ENCODE data around the gene KIF19. TPM values are rescaled to one million over a fixed set of nuclear protein-coding genes. Genes with fewer than 3 reads are reported as not detected.

The KIF19 gene
- total and polyA plus RNA-seq, 8 donors, result 0.20 to 44.3 (median 0.58) TPM; not detected in 3

- H3K9me3 ChIP-seq, result peaks cover 0 to 7% (median 0%) of the 10 kb centered on the region in 4 donors
- H3K4me3 ChIP-seq, result no peak overlapping the region
- intact Hi-C loops (cut with DNase I; ENCODE audit: low total_unique reads), result no loop called here
- no peaks in the 10 kb centered on the region for H3K4me1 ChIP-seq
- H3K27me3 ChIP-seq, result peaks cover 0 to 50% (median 16%) of the 10 kb centered on the region in 3 donors
- DNase-seq, result no peak
- no peak overlapping the region for H3K27ac ChIP-seq
- no peaks in the 10 kb centered on the region for H3K36me3 ChIP-seq
- WGBS, 5 donors, result 71 to 78% (median 75%) methylated on average over 3 to 5 of the region's 5 CpGs
- TF ChIP-seq EP300 (IDR thresholded peaks at IDR 0.05) (no peak), CTCF (IDR thresholded peaks at IDR 0.05) (no peak), POLR2A (IDR thresholded peaks at IDR 0.05) (no peak), POLR2AphosphoS5 (IDR thresholded peaks at IDR 0.05) (no peak)
Observed at GRCh38 chr17:74335529-74336062, 9.6 kb downstream of the KIF19 start.

- intact Hi-C loops (cut with DNase I; ENCODE audit: low total_unique reads), result no loop called here
- Histone ChIP-seq H3K27ac (no peak overlapping the region), H3K36me3 (no peaks in the 10 kb centered on the region), H3K27me3 (peaks cover 0 to 50% (median 16%) of the 10 kb centered on the region in 3 donors), H3K4me1 (no peaks in the 10 kb centered on the region), H3K9me3 (peaks cover 0 to 7% (median 0%) of the 10 kb centered on the region in 4 donors), H3K4me3 (no peak overlapping the region)
- WGBS, 5 donors, result 73 to 85% (median 82%) methylated on average over 7 of the region's 7 CpGs
- TF ChIP-seq POLR2AphosphoS5 (IDR thresholded peaks at IDR 0.05) (no peak), POLR2A (IDR thresholded peaks at IDR 0.05) (no peak), CTCF (IDR thresholded peaks at IDR 0.05) (no peak), EP300 (IDR thresholded peaks at IDR 0.05) (no peak)
- no peak for DNase-seq
Observed at GRCh38 chr17:74336307-74336706, 10.3 kb downstream of the KIF19 start.

GRCh38 chr17:74337834-74338500, 11.9 kb downstream of the KIF19 start:
- no peaks in the 10 kb centered on the region for H3K4me1 ChIP-seq
- H3K9me3 ChIP-seq, result peaks cover 0 to 7% (median 0%) of the 10 kb centered on the region in 4 donors
- H3K4me3 ChIP-seq, result no peak overlapping the region
- 59 to 74% (median 64%) methylated on average over 7 to 12 of the region's 12 CpGs for WGBS, 5 donors
- no peaks in the 10 kb centered on the region for H3K36me3 ChIP-seq
- TF ChIP-seq POLR2A (IDR thresholded peaks at IDR 0.05) (no peak), POLR2AphosphoS5 (IDR thresholded peaks at IDR 0.05) (no peak), EP300 (IDR thresholded peaks at IDR 0.05) (no peak), CTCF (IDR thresholded peaks at IDR 0.05) (no peak)
- intact Hi-C loops (cut with DNase I; ENCODE audit: low total_unique reads), result no loop called here
- H3K27ac ChIP-seq, result no peak overlapping the region
- H3K27me3 ChIP-seq, result peaks cover 0 to 55% (median 18%) of the 10 kb centered on the region in 3 donors
- no peak for DNase-seq

DNA sequence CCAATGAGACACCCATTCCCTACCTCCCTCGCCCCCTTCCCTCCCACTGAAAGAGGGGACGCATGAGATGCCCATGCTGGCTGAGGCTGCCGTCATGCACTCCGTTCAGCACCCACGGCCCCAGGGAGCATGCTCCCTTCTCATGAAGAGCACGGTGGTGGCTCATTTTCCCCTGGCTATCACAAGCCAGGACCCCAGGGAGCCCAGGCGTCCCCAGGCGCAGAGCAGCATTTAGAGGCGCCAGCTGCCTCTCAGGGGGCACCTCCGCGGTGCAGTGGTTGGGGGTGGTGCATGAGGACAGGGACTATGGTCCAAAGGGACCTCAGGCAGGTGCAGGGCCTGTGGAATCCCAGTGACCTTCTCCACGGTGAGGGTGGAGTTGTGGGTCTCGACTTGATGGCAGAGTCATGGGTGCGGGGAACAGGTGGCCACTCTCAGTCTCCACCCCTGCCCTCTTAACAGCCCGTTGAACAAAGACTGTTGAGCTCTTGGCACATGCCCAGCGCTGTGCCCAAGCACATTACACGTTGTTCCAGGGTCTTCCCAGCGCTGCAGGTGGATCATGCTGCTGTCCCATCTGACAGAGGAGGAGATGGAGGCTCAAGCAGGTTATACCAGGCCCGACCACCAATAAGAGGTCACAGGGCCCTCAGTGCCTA, 13.6 kb downstream of the KIF19 start:
- 76 to 88% (median 83%) methylated on average over 14 to 19 of the region's 19 CpGs for WGBS, 5 donors
- no peak for DNase-seq

More for the DNA sequence above, 13.6 kb downstream of the KIF19 start:
- peaks cover 0 to 71% (median 27%) of the 10 kb centered on the region in 3 donors for H3K27me3 ChIP-seq
- H3K27ac ChIP-seq, result no peak overlapping the region
- intact Hi-C loops (cut with DNase I; ENCODE audit: low total_unique reads), result no loop called here
- no peaks in the 10 kb centered on the region for H3K4me1 ChIP-seq
- no peak overlapping the region for H3K4me3 ChIP-seq
- H3K9me3 ChIP-seq, result no peaks in the 10 kb centered on the region
- TF ChIP-seq CTCF (IDR thresholded peaks at IDR 0.05) (no peak), POLR2AphosphoS5 (IDR thresholded peaks at IDR 0.05) (no peak), EP300 (IDR thresholded peaks at IDR 0.05) (no peak), POLR2A (IDR thresholded peaks at IDR 0.05) (no peak)
- H3K36me3 ChIP-seq, result no peaks in the 10 kb centered on the region

Measured in stomach (tissue), 9 donors.